Activated CD8-positive, alpha-beta T cell treated with anti-CD3 and anti-CD28 coated beads for 36 hours (primary cell): Measurements from ENCODE around the gene NOM1. TPM values are rescaled to one million over a fixed set of nuclear protein-coding genes. Genes with fewer than 3 reads are reported as not detected.
"Not testable (repeated sequence)": the region's sequence is repeated elsewhere in the genome, so short reads cannot be mapped to it uniquely, and the experiment has no call there.

Experiments used
- ATAC-seq: fragments of 200-7000 bp; cut with Tn5 transposase; one replicate; pipeline ENCODE4 v1.10.0; 2021; ENCODE audit warnings: mild to moderate bottlenecking, moderate library complexity
- CTCF ChIA-PET: fragments of 350-600 bp; sonication (Branson Sonifier 250); formaldehyde crosslinking; loops from one replicate; lab custom pipeline; 2021; ENCODE audit warnings: antibody characterized with exemption; lab: Charles Lee
- POLR2A ChIA-PET: fragments of 350-600 bp; sonication (Branson Sonifier 250); formaldehyde crosslinking; loops from one replicate; lab custom pipeline; 2021; ENCODE audit warnings: antibody characterized with exemption; lab: Charles Lee
- DNase-seq: peaks from one replicate; pipeline ENCODE4 v3.0.0-alpha.2; 2020
- H3K27ac Mint-ChIP-seq: one replicate; pipeline ENCODE4 v1.8.0; 2021; ENCODE audit warnings: mild to moderate bottlenecking, mixed read lengths
- H3K27me3 Mint-ChIP-seq: one replicate; pipeline ENCODE4 v1.8.0; 2021; ENCODE audit warnings: mixed read lengths
- H3K36me3 Mint-ChIP-seq: one replicate; pipeline ENCODE4 v1.8.0; 2021; ENCODE audit warnings: low read depth, mixed read lengths
- H3K4me1 Mint-ChIP-seq: one replicate; pipeline ENCODE4 v1.8.0; 2021; ENCODE audit warnings: low read depth, mixed read lengths
- H3K4me3 Mint-ChIP-seq: one replicate; pipeline ENCODE4 v1.8.0; 2021; ENCODE audit warnings: mild to moderate bottlenecking, moderate library complexity, mixed read lengths
- H3K9me3 Mint-ChIP-seq: one replicate; pipeline ENCODE4 v1.8.0; 2021; ENCODE audit warnings: mixed read lengths
- CTCF ChIP-seq: fragments of 200-600 bp; IDR thresholded peaks from one replicate; pipeline ENCODE4 v1.8.0; 2022; ENCODE audit warnings: antibody characterized with exemption, mild to moderate bottlenecking
- intact Hi-C: fragments of 100-400 bp; cut with micrococcal nuclease; formaldehyde crosslinking; loops from one replicate; pipeline ENCODE4 v1.10.0; 2022
- total RNA-seq, 2 experiments: library from RNA; stranded (reverse); gene quantifications; one replicate each; pipeline ENCODE4 v1.2.3, GENCODE V29; 2021

Gene NOM1
- total RNA-seq, 2 experiments from 2014 or later: 32.4 to 34.0 TPM

- intact Hi-C loops: no loop called here
- H3K36me3 Mint-ChIP-seq: no peaks in the 10 kb centered on the region
- POLR2A ChIA-PET: interaction anchor here (1.2 kb wide), 1 partner anchor 42 kb away, joined by 3 read pairs; the partner anchor contains the start of gene NOM1
- ATAC-seq (no peak), DNase-seq (no peak)
- H3K9me3 Mint-ChIP-seq: no peaks in the 10 kb centered on the region
- H3K27me3 Mint-ChIP-seq: peaks cover 8% of the 10 kb centered on the region
- H3K4me3 Mint-ChIP-seq: no peak overlapping the region
- peaks cover 13% of the 10 kb centered on the region for H3K4me1 Mint-ChIP-seq
- CTCF ChIA-PET: interaction anchor here (1.2 kb wide), 1 partner anchor 42 kb away, joined by 4 read pairs; the partner anchor contains the start of gene NOM1
- no peak overlapping the region for H3K27ac Mint-ChIP-seq
- TF ChIP-seq CTCF: no peak
Observed at GRCh38 chr7:156907656-156908055, 41.9 kb upstream of the NOM1 start.

- peaks cover 13% of the 10 kb centered on the region for H3K27me3 Mint-ChIP-seq
- H3K4me1 Mint-ChIP-seq, H3K9me3 Mint-ChIP-seq, ATAC-seq, H3K27ac Mint-ChIP-seq, H3K4me3 Mint-ChIP-seq, POLR2A ChIA-PET, DNase-seq, CTCF ChIA-PET, intact Hi-C loops, H3K36me3 Mint-ChIP-seq: not testable (repeated sequence)
Observed at GRCh38 chr7:156909574-156910252, 39.8 kb upstream of the NOM1 start.

GRCh38 chr7:156918635-156919034, 30.9 kb upstream of the NOM1 start:
- H3K27ac Mint-ChIP-seq: peak overlapping the region; percentile 57
- intact Hi-C loops: no loop called here
- H3K4me1 Mint-ChIP-seq: peaks cover 36% of the 10 kb centered on the region
- H3K9me3 Mint-ChIP-seq: no peaks in the 10 kb centered on the region
- DNase-seq (no peak), ATAC-seq (peak; percentile 46)
- POLR2A ChIA-PET: no interaction called here
- CTCF ChIA-PET: interaction anchor here (2.1 kb wide), 1 partner anchor 31 kb away, joined by 6 read pairs; the partner anchor contains the start of gene NOM1
- H3K36me3 Mint-ChIP-seq: no peaks in the 10 kb centered on the region
- no peak for TF ChIP-seq CTCF
- H3K27me3 Mint-ChIP-seq: peaks cover 45% of the 10 kb centered on the region
- H3K4me3 Mint-ChIP-seq: no peak overlapping the region

- Mint-ChIP-seq H3K36me3 (no peaks in the 10 kb centered on the region), H3K27ac (no peak overlapping the region), H3K27me3 (peaks cover 44% of the 10 kb centered on the region), H3K9me3 (no peaks in the 10 kb centered on the region), H3K4me1 (peaks cover 40% of the 10 kb centered on the region), H3K4me3 (no peak overlapping the region)
- TF ChIP-seq CTCF: no peak
- CTCF ChIA-PET: interaction anchor here (2.1 kb wide), 1 partner anchor 30 kb away, joined by 6 read pairs; the partner anchor contains the start of gene NOM1
- ATAC-seq (no peak), DNase-seq (no peak)
- intact Hi-C loops: no loop called here
- POLR2A ChIA-PET: no interaction called here
Observed at GRCh38 chr7:156919132-156919713, 30.3 kb upstream of the NOM1 start.

GRCh38 chr7:156920076-156920475, 29.4 kb upstream of the NOM1 start:
- intact Hi-C loops: no loop called here
- peaks cover 43% of the 10 kb centered on the region for H3K4me1 Mint-ChIP-seq
- H3K9me3 Mint-ChIP-seq: no peaks in the 10 kb centered on the region
- DNase-seq (no peak), ATAC-seq (no peak)
- no peak for TF ChIP-seq CTCF
- H3K27me3 Mint-ChIP-seq: peaks cover 45% of the 10 kb centered on the region
- CTCF ChIA-PET: interaction anchor here (1.6 kb wide), 1 partner anchor 14 kb away, joined by 3 read pairs; no protein-coding TSS in a partner anchor
- H3K4me3 Mint-ChIP-seq: no peak overlapping the region
- peak overlapping the region; percentile 16 for H3K27ac Mint-ChIP-seq
- POLR2A ChIA-PET: no interaction called here
- H3K36me3 Mint-ChIP-seq: no peaks in the 10 kb centered on the region

- ChIA-PET CTCF (interaction anchor here (1.6 kb wide), 1 partner anchor 14 kb away, joined by 3 read pairs; no protein-coding TSS in a partner anchor), POLR2A (interaction anchor here (1.7 kb wide), 1 partner anchor 29 kb away, joined by 6 read pairs; the partner anchor contains the start of gene NOM1)
- ATAC-seq, H3K36me3 Mint-ChIP-seq, H3K9me3 Mint-ChIP-seq, intact Hi-C loops, H3K27ac Mint-ChIP-seq, DNase-seq, H3K4me3 Mint-ChIP-seq: not testable (repeated sequence)
- Mint-ChIP-seq H3K4me1 (peaks cover 43% of the 10 kb centered on the region), H3K27me3 (peaks cover 42% of the 10 kb centered on the region)
Observed at GRCh38 chr7:156920487-156921373, 28.8 kb upstream of the NOM1 start.

GRCh38 chr7:156922304-156922703, 27.2 kb upstream of the NOM1 start:
- peak overlapping the region; percentile 80 for H3K27ac Mint-ChIP-seq
- peaks cover 43% of the 10 kb centered on the region for H3K4me1 Mint-ChIP-seq
- ChIA-PET POLR2A (interaction anchor here (0.8 to 1.7 kb wide), 2 partner anchors 27 to 29 kb away, joined by 3 to 6 read pairs; partner anchors contain the start of genes LMBR1 and NOM1), CTCF (interaction anchor here (1.4 kb wide), 1 partner anchor 29 kb away, joined by 5 read pairs; the partner anchor contains the start of gene LMBR1)
- H3K9me3 Mint-ChIP-seq, ATAC-seq, DNase-seq, intact Hi-C loops, H3K4me3 Mint-ChIP-seq, H3K36me3 Mint-ChIP-seq: not testable (repeated sequence)
- peaks cover 39% of the 10 kb centered on the region for H3K27me3 Mint-ChIP-seq
